Activated CD8-positive, alpha-beta memory T cell treated with anti-CD3 and anti-CD28 coated beads, Interleukin-2, amount 50 U/mL, for 1 hour (primary cell): ENCODE data around the gene ARID2.

ENCODE experiments used
- DNase-seq: peaks from one replicate; pipeline ENCODE4 v3.0.0-alpha.2; 2020; ENCODE audit errors: extremely low read depth

The ARID2 gene, protein sequence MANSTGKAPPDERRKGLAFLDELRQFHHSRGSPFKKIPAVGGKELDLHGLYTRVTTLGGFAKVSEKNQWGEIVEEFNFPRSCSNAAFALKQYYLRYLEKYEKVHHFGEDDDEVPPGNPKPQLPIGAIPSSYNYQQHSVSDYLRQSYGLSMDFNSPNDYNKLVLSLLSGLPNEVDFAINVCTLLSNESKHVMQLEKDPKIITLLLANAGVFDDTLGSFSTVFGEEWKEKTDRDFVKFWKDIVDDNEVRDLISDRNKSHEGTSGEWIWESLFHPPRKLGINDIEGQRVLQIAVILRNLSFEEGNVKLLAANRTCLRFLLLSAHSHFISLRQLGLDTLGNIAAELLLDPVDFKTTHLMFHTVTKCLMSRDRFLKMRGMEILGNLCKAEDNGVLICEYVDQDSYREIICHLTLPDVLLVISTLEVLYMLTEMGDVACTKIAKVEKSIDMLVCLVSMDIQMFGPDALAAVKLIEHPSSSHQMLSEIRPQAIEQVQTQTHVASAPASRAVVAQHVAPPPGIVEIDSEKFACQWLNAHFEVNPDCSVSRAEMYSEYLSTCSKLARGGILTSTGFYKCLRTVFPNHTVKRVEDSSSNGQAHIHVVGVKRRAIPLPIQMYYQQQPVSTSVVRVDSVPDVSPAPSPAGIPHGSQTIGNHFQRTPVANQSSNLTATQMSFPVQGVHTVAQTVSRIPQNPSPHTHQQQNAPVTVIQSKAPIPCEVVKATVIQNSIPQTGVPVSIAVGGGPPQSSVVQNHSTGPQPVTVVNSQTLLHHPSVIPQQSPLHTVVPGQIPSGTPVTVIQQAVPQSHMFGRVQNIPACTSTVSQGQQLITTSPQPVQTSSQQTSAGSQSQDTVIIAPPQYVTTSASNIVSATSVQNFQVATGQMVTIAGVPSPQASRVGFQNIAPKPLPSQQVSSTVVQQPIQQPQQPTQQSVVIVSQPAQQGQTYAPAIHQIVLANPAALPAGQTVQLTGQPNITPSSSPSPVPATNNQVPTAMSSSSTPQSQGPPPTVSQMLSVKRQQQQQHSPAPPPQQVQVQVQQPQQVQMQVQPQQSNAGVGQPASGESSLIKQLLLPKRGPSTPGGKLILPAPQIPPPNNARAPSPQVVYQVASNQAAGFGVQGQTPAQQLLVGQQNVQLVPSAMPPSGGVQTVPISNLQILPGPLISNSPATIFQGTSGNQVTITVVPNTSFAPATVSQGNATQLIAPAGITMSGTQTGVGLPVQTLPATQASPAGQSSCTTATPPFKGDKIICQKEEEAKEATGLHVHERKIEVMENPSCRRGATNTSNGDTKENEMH (N-terminal part only)

DNA sequence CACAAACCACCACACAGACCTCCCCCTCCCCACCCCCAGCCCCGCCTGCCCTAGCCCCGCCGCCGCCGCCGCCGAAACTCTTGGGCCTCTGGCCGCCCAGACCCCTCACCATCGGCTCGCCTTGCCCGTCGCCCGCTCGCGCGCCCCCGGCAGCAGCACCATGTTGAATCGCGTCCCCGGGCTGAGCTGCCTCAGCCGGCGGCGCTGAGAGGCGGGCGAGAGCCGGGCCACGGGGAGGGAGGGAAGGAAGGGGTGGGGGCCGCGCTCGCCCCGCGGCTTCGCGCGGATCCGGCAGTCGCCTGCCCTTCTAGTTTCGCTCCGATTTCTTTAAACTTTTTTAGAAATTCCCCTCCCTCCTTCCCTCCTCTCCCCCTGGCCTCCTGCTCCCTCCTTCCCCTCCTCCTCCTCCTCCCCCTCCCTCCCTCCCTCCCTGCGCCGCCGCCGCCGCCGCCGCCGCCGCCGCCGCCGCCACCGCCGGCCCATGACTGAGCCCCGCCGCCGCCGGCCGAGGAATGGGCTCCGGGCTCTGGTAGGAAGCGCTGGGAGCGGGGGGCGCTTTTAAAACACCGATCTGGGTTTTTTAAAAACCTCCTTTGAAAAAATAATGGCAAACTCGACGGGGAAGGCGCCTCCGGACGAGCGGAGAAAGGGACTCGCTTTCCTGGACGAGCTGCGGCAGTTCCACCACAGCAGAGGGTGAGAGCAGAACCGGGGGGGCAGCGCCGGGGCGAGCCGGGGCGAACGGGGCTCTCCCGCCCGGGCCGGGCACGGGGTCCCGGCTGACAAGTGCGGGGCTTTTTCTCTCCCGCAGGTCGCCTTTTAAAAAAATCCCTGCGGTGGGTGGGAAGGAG is at the start of gene ARID2:
Gene ARID2 (plus strand): TSS at position 474 of the 851 bp plus-strand sequence. CDS start 131 bp downstream, at position 605.
- DNase-seq: no peak

DNA sequence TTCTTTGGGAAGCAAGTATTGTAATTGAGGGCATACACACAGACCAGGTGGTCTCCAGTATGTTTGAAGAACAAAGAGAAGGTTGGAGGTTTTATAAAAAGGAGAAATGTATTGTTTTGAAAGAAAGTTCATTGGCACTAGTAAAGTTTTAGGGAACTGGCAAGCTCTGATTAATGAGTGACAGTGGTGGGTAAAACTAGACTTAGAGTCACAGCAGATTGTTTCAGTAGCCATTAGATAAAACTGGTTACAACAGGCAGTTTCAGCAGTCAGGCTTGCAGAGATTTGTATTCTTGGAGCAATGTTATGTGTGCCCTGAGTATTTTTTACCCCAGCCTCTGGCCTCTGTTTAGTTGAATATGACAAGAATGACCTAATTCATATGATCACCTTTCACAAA is 49.1 kb upstream of the ARID2 start:
- no peak for DNase-seq

DNA sequence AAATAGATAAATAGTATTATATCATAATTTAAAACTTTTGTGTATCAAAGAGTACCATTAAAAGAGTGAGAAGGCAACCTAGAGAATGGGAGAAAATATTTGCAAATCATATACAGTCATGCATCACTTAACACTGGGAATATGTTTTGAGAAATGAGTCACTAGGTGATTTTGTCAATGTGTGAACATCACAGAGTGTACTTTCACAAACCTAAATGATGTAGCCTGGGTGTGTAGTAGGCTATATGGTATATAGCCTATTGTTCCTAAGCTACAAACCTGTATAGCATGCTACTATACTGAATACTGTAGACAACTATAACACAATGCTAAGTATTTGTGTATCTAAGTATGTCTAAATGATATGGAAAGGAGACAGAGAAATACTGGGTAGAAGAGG is 48.0 kb upstream of the ARID2 start:
- no peak for DNase-seq

DNA sequence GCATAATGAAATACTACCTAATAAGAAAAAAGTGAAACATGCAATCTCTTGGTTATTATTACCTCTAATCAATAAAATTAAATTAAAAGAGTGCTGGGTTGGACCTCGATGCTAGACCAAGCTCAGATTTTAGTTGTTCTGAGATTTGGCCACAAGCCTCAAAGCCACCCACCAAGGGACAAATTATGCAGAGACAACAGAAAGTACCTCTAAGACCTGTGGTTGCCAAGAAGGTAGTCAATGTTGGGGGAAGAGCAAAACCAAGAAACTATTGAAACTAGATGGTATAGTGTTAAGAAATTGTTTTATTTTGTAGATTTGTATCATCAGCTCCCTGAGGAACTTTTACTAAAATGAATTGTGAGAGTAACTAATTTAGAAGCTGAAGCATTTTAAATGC is 43.8 kb upstream of the ARID2 start:
- no peak for DNase-seq

DNA sequence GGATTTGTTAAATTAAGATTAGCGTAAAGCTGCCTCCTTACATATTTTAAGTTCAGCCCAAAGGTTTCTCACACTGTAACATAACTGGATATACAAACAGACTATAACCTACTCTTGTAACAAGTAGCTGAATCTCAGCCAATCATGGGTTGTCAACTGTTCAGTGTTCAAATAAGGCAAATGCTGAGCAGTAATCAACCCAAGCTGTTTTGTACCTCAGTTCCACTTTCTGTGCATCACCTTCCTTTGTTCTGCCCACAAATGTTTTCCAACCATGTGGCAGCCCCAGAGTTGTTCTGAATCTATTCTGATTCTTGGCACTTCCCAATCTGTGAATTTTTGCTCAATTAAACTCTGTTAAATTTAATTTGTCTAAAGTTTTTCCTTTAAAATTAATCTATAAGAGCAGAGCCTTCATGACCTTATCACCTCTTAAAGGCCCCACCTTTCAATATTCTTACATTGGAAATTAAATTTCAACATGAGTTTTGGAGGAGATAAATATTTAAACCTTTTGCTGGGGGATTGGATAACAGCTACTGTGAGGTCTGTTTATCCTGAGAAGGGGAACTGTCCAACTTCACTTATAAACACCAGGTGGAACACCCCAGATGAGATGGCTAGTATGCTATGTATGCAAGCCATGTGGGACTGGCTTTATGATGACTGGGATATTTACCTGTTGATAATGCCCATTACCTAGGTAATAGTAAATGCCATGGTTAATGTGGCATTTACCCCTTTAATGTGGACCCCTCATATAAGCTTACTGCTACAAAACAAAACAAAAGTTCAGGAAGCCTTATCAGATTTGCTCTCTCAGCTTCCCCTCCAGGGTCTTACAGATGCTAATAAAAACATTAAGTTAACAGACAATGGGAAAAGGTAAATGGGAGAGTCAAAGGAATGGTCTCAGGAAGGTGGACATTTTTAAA is 42.2 kb upstream of the ARID2 start:
- DNase-seq: no peak

DNA sequence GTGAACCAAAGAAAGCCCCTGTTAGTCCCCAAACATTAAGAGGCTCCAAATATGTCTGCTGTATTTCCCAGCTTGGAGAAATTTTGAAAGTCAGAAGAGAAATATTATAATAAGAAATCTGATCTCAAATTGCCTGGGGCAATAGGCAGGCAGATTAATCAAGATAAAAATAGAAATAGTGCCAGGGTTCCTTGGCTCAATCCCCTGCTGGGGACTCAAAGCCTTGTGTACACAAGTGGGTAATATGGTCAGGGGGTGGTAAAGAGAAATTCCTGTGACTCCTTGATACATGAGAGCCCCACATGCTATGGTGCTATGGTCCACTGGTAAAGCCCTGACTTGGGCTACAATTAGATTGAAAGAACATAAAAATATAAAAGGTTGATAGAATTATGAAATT is 41.3 kb upstream of the ARID2 start:
- DNase-seq: no peak

DNA sequence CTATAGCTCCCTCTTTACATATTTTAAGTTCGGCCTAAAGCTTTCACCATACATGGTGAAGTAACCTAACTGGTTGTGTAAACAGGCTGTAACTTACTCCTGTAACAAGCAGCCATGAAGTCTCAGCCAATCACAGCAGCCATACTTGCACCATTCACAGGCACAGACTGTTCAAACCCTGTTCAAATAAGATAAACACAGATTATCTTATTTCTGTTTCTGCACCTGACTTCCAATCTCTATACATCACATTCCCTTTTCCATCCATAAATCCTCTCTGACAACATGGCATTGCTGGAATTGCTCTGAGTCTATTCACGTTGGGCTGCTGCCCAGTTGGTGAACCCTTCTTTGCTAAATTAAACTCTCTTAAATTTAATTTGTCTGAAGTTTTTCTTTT is 34.5 kb upstream of the ARID2 start:
- no peak for DNase-seq

DNA sequence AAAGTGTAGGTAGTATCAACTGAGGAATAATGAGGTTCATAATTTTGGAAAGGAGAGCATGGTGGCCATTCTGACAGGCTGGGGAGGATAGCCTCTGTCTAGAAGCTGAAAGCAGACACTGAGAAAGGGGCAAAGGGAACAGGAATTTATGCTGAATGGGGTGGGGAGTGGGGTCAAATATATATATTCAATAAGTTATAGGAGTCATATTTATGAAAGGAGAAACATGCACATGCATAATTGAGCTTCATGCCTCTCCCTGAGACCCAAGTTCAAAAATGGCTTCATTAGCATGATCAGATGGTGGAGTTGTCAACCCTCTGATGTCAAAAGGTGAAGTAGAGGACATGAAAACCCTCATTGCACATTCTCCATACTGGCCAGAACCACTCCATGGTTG is 33.9 kb upstream of the ARID2 start:
- no peak for DNase-seq

DNA sequence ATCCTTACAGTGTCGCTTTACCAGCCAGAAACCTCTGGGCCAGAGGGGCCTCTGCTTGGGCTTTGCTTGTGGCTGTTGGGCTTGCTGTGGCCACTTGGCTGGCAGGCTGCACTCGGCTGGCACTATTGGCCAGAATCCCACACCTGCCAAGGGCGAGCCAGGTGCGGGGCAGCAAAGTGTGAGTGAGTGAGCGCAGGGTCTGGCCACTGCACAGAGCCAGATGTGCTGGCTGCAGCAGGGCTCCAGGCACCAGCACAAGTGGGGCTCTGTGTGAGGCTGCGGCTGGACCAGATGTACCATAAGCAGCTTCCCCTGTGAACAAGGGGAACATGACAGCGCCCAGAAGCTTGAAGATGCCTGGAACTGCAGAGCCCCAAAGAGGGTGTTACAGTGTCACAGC is 33.5 kb upstream of the ARID2 start:
- no peak for DNase-seq

DNA sequence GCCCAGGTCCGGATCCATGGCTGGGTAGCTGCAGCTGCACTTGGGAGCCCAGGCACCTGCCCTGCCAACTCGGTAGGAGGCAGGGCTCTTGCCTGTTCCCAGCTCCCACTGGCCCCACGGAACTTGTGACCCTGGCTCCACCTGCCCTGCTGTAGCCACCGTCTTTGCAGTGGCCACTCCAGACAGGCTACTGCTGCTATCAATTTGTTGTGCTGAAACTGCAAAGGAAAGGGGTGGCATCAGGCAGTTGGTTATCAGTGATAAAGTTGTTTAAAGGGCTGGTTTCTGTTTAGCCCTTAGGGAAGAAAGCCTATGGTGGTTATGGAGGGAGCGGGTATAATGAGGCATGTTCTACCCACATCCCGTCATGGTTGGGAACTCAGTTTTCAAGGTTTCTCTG is 32.1 kb upstream of the ARID2 start:
- no peak for DNase-seq

DNA sequence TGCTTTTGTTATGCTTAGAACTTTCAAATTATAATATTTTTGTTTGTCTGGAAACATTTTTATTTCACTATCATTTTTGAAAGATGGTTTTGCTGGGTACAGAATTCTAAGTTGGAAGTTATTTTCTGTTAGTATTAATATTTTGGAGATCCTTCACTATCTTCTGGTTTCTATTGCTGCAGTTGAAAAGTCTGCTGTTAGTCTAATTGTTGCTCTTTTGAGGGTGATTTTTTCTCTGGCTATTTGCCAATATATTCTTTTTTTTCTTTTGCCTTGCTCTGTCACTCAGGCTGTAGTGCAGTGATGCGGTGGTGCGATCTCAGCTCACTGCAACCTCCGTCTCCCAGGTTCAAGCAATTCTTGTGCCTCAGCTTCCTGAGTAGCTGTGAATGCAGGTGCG is 28.2 kb upstream of the ARID2 start:
- DNase-seq: no peak

DNA sequence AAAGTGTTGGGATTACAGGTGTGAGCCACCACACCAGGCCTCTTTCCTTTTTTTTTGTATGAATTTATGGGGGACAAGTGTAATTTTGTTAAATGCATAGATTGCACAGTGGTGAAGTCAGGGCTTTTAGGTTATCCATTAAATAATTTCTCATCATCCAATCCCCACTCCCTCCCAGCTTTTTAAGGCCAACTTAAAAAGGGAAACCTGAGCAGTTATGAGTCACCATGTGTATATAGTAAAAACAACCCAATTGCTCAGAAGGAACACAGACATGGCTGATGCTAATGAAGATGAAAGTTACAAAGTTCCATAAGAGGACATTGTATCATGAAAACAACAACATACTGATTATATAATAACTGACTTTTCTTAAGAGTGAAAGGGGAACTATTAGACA is 25.6 kb upstream of the ARID2 start:
- DNase-seq: no peak

DNA sequence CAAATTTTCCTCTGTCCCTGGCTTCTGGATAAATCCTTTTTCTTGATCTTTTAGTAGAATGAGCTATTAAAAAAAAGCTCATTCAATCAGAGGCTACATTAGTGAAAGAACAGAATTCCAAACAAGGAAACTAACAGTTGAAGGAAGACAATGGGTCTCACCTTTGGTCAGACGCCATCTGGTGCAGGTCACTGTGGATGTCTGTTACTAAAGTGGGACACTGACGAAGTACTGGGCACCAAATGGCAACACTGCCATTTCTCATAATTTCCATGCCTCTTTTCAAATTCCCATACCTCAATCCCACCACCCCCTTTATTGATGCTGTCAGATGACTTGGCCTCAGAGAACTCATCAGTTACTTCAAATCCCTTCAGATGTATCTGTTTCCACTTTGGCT is 24.5 kb upstream of the ARID2 start:
- no peak for DNase-seq

DNA sequence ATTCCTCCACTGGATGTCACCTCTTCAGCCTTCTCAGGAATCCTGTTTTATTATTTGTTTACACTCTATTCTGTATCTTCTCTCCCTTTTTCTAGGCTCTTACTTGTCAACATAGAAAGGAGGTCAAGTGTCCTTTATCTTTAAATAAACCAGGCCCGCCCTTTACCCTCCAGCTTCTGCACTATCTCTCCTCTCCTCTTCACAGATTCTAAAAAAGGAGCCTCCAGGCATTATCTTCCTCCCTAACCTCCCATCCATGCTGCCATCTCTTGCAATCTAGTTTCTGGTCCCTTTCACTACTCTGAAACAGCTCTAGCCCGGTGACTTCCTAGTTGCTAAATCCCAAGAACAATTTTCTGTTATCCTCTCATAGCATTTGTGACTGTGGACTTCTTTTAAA is 24.1 kb upstream of the ARID2 start:
- no peak for DNase-seq

DNA sequence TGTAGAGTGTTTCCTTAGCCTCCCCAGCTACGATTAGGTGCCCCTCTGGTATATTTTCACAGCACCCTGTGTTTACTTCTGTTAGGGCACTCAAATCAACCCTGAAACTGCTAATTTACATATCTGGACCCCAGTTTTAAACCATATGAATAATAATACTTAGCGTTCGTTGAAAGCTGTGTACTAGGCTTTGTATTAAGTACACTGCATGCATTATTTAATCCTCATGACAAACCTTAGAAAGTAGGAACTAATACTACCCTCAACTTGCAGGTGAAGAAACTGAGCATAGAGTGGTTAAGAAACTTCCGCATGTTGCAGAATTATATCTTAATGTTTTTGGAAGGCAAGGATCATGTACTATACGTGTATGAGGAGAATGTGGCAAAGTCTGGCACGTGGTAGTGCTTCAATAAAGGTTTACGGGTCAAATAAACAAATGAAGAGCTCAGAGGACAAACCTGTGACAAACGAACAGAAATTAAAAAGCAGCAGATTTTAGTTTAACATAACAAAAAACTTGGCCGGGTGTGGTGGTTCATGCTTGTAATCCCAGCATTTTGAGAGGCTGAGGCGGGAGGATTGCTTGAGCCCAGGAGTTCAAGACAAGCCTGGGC is 22.2 kb upstream of the ARID2 start:
- DNase-seq: no peak

DNA sequence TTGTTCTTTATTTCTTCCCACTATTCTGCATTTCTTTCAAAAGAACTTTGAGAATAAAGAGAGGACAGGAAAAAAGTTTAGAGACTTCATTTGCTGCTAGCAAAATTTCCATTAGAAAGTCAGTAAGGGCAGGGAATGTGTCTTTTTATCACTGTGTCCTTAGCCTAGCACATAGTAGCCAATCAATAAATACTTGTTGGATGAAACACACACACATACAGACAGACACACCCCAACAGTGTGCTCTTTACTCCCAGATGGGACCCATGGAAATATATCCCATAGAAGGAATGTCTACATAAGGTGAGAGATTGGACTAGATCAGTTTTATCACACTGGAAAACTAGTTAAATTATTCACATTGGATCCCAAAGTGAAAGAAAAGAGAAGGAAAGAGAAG is 21.1 kb upstream of the ARID2 start:
- DNase-seq: no peak

DNA sequence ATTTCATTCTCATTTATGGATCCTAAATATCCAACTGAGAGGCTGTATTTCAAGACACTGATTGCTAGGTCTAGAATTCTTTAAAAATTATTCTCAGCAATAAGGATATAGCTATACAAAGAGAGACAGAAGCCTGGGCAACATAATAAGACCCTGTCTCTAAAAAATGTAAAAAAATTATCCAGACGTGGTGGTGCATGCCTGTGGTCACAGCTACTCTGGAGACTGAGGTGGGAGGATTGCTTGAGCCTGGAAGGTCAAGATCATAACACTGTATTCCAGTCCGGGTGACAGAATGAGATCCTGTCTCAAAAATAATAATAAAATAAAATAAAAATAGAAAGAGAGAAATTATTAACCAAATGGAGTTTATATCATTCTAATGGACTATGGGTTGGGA is 20.6 kb upstream of the ARID2 start:
- no peak for DNase-seq

DNA sequence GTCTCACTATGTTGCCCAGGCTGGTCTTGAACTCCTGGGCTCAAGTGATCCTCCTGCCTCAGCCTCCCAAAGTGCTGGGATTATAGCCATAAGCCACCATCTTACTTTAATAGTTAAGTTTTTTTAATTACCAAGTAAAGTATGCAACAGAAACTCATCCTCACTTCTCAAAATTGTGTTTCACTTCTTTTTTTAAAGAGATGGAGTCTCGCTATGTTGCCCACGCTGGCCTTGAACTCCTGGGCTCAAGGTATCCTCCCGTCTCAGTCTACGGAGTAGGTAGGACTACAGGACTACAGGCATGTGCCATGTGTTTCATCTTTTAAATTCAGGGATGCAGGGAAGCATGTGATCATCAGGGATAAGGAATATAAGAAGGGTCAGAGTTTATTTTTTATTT is 17.2 kb upstream of the ARID2 start:
- no peak for DNase-seq

DNA sequence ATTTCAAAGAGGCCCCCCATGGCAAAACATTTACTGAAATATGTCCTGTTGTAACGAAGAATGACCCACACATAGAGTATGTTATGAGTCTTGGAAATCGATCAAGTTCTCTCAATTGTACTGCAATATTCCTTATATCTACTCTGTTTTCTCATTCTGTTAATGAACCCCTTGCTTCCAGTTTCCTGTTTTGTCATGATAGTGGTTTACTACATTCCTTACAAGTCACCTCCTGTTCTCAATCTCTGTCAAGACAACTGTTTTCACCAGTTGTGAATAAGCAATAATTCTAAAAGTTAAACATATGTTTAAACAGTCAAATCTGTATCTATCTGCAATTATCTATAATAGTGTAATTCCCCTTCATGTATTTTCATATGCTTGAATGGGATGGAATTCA is 16.4 kb upstream of the ARID2 start:
- DNase-seq: no peak

DNA sequence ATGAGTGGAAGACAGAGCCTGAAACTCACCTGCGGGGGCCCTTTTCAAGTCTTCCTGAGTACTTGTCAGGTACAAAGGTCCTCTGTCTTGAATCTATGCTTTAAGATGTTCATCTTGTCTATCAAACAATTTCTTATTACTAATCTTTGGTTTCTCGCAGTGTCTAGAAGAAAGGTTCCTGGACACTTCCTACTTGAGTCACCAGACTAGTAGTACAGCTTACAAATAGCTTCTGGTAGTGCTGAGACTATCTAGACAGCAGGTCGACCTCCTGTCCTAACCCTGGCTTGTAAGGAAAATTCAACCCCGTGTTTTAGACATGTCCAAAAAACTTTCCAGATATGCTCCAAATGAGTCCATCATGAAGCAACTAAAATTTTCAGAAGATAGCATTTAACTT is 11.2 kb upstream of the ARID2 start:
- DNase-seq: no peak
